H1 (cell line): Measurements from ENCODE around the gene LMX1A. TPM values are rescaled to one million over a fixed set of nuclear protein-coding genes. Genes with fewer than 3 reads are reported as not detected.

Experiments
- CTCF ChIA-PET: fragments of 300-600 bp; sonication (Branson Sonifier 250); formaldehyde crosslinking; loops from one replicate; lab custom pipeline; 2021; ENCODE audit not compliant: partially characterized antibody; lab: Charles Lee
- POLR2A ChIA-PET: fragments of 300-600 bp; sonication (Branson Sonifier 250); formaldehyde crosslinking; loops from one replicate; lab custom pipeline; 2021; ENCODE audit warnings: inconsistent platforms; ENCODE audit not compliant: partially characterized antibody; lab: Charles Lee
- DNase-seq, 2 experiments: peaks; one replicate each; pipeline versions ENCODE4 v3.0.0 to v3.0.0-alpha.2; 2010 to 2022; ENCODE audit warnings: low spot score in 2 of 2, low read depth in 1 of 2, mixed read lengths in 1 of 2
- FAIRE-seq: peaks from 2 replicates; lab custom pipeline; 2011; peaks lifted over from hg19 to GRCh38; lab: Jason Lieb, UNC
- H2AFZ ChIP-seq: 2 replicates; pipeline ENCODE4 v1.8.1; 2012; ENCODE audit warnings: low read length, inconsistent platforms
- H2AK5ac ChIP-seq: 2 replicates; pipeline ENCODE4 v1.6.1; 2013; ENCODE audit warnings: low read depth, low read length
- H2BK120ac ChIP-seq: replicated peaks from 2 replicates; pipeline ENCODE3; 2013; ENCODE audit warnings: low read depth, low read length, inconsistent platforms
- H2BK12ac ChIP-seq: 2 replicates; pipeline ENCODE4 v1.6.1; 2013; ENCODE audit warnings: low read depth, low read length
- H2BK15ac ChIP-seq: 2 replicates; pipeline ENCODE4 v1.6.1; 2013; ENCODE audit warnings: low read length
- H2BK20ac ChIP-seq: 2 replicates; pipeline ENCODE4 v1.6.1; 2013; ENCODE audit warnings: low read length
- H2BK5ac ChIP-seq: 2 replicates; pipeline ENCODE4 v1.6.1; 2013; ENCODE audit warnings: low read depth, low read length
- H3K14ac ChIP-seq: 2 replicates; pipeline ENCODE4 v1.6.1; 2013; ENCODE audit warnings: inconsistent platforms; ENCODE audit not compliant: insufficient read length
- H3K18ac ChIP-seq: 2 replicates; pipeline ENCODE4 v1.6.1; 2013; ENCODE audit warnings: low read length; ENCODE audit errors: extremely low read depth
- H3K23ac ChIP-seq: 2 replicates; pipeline ENCODE4 v1.6.1; 2013; ENCODE audit warnings: inconsistent platforms; ENCODE audit not compliant: insufficient read length
- H3K23me2 ChIP-seq: 2 replicates; pipeline ENCODE4 v1.6.1; 2013; ENCODE audit warnings: low read depth, low read length
- H3K27ac ChIP-seq: 2 replicates; pipeline ENCODE4 v1.6.1; 2011; ENCODE audit warnings: low read depth, low read length, inconsistent platforms
- H3K27me3 ChIP-seq, 4 experiments: replicated peaks in 1 of 4; 1 replicate in 1 of 4; 2 replicates in 3 of 4; pipeline versions ENCODE4 v1.6.1 to v1.8.1; 2011 to 2013; ENCODE audit warnings: low read length in 3 of 4, mild to moderate bottlenecking in 3 of 4, inconsistent platforms in 2 of 4, mixed read lengths in 2 of 4, moderate library complexity in 1 of 4; ENCODE audit not compliant: control insufficient read depth in 3 of 4, insufficient read depth in 3 of 4; ENCODE audit errors: extremely low read depth in 1 of 4
- H3K36me3 ChIP-seq, 4 experiments: 2 replicates each; pipeline versions ENCODE4 v1.6.1 to v1.8.1; 2011 to 2013; ENCODE audit warnings: mild to moderate bottlenecking in 4 of 4, low read length in 3 of 4, moderate library complexity in 2 of 4, control low read depth in 1 of 4, inconsistent platforms in 1 of 4; ENCODE audit not compliant: insufficient read depth in 4 of 4, control insufficient read depth in 2 of 4
- H3K4ac ChIP-seq: replicated peaks from 2 replicates; pipeline ENCODE3; 2013; ENCODE audit warnings: low read length, low read depth, mixed read lengths, inconsistent platforms; ENCODE audit not compliant: insufficient read length
- H3K4me1 ChIP-seq, 4 experiments: replicated peaks in 1 of 4; 1 replicate in 1 of 4; 2 replicates in 3 of 4; pipeline versions ENCODE4 v1.6.1 to v1.8.1; 2011 to 2013; ENCODE audit warnings: low read length in 3 of 4, inconsistent platforms in 2 of 4, mixed read lengths in 1 of 4; ENCODE audit not compliant: insufficient read depth in 4 of 4, control insufficient read depth in 3 of 4
- H3K4me2 ChIP-seq, 2 experiments: 2 replicates each; pipeline versions ENCODE4 v1.6.1 to v1.8.1; 2011 to 2013; ENCODE audit warnings: low read depth in 2 of 2, low read length in 2 of 2, control low read depth in 1 of 2, inconsistent platforms in 1 of 2, mild to moderate bottlenecking in 1 of 2; ENCODE audit not compliant: insufficient read depth in 1 of 2
- H3K4me3 ChIP-seq, 4 experiments: fragments of 200-600, 300-600 bp in 1 of 4; sonication (generic), shearing (Covaris generic), sonication (Bioruptor Twin) in 1 of 4; 2 replicates each; pipeline versions ENCODE4 v1.5.1 to v1.8.1; 2011 to 2016; ENCODE audit warnings: low read length in 4 of 4, low read depth in 3 of 4, control low read depth in 2 of 4, inconsistent platforms in 2 of 4, mild to moderate bottlenecking in 2 of 4, mixed read lengths in 1 of 4, moderate library complexity in 1 of 4; ENCODE audit not compliant: insufficient read depth in 2 of 4; ENCODE audit errors: extremely low read depth in 1 of 4
- H3K56ac ChIP-seq: replicated peaks from 2 replicates; pipeline ENCODE3; 2013; ENCODE audit warnings: low read depth, mild to moderate bottlenecking, mixed read lengths, low read length, inconsistent platforms; ENCODE audit not compliant: insufficient read length
- H3K79me1 ChIP-seq: 2 replicates; pipeline ENCODE4 v1.6.1; 2013; ENCODE audit warnings: low read depth, low read length, control low read depth
- H3K79me2 ChIP-seq, 2 experiments: 2 replicates each; pipeline versions ENCODE4 v1.6.1 to v1.8.1; 2012 to 2013; ENCODE audit warnings: low read length in 2 of 2, mild to moderate bottlenecking in 2 of 2, inconsistent platforms in 1 of 2; ENCODE audit not compliant: insufficient read depth in 2 of 2, control insufficient read depth in 1 of 2
- H3K9ac ChIP-seq, 4 experiments: replicated peaks in 1 of 4; 1 replicate in 1 of 4; 2 replicates in 3 of 4; pipeline versions ENCODE4 v1.6.1 to v1.8.1; 2011 to 2013; ENCODE audit warnings: low read depth in 3 of 4, low read length in 3 of 4, control low read depth in 2 of 4, mild to moderate bottlenecking in 2 of 4, moderate library complexity in 2 of 4, inconsistent platforms in 1 of 4; ENCODE audit errors: extremely low read depth in 1 of 4
- H3K9me3 ChIP-seq, 2 experiments: 2 replicates each; pipeline versions ENCODE4 v1.6.1 to v1.8.1; 2012 to 2013; ENCODE audit warnings: mild to moderate bottlenecking in 2 of 2, moderate library complexity in 2 of 2, control low read depth in 1 of 2, inconsistent platforms in 1 of 2, low read depth in 1 of 2, low read length in 1 of 2, mixed read lengths in 1 of 2; ENCODE audit not compliant: insufficient read depth in 2 of 2
- H4K20me1 ChIP-seq, 2 experiments: replicated peaks in 1 of 2; 2 replicates each; pipeline versions ENCODE3 to v1.8.1; 2011 to 2013; ENCODE audit warnings: inconsistent platforms in 2 of 2, low read length in 2 of 2, mild to moderate bottlenecking in 1 of 2; ENCODE audit not compliant: insufficient read depth in 2 of 2, control insufficient read depth in 1 of 2
- H4K5ac ChIP-seq: 2 replicates; pipeline ENCODE4 v1.6.1; 2013; ENCODE audit warnings: low read length, low read depth, mixed read lengths, inconsistent platforms; ENCODE audit not compliant: insufficient read length
- H4K8ac ChIP-seq: 2 replicates; pipeline ENCODE4 v1.8.0; 2013; ENCODE audit warnings: mild to moderate bottlenecking, moderate library complexity, low read length, inconsistent platforms; ENCODE audit not compliant: insufficient read depth; ENCODE audit errors: extremely low read depth
- H4K91ac ChIP-seq: replicated peaks from 2 replicates; pipeline ENCODE3; 2013; ENCODE audit warnings: low read length, mixed read lengths, inconsistent platforms; ENCODE audit not compliant: insufficient read length
- BACH1 ChIP-seq: IDR thresholded peaks from 2 replicates; pipeline ENCODE4 v1.6.1; 2012; ENCODE audit warnings: low read length, improper control_type of control experiment
- BCL11A ChIP-seq, 2 experiments: IDR thresholded peaks; one replicate each; pipeline ENCODE4 v1.6.1; 2011; ENCODE audit warnings: low read depth in 2 of 2, low read length in 2 of 2, mild to moderate bottlenecking in 2 of 2
- HDAC2 ChIP-seq, 2 experiments: fragments of 300-600 bp in 1 of 2; sonication (generic) in 1 of 2; IDR thresholded peaks; 2 replicates each; pipeline ENCODE4 v1.6.1; 2011 to 2012; ENCODE audit warnings: low read depth in 2 of 2, low read length in 2 of 2, mild to moderate bottlenecking in 2 of 2, moderate library complexity in 2 of 2, borderline replicate concordance in 1 of 2, inconsistent platforms in 1 of 2
- POLR2AphosphoS5 ChIP-seq: IDR thresholded peaks from 2 replicates; pipeline ENCODE4 v1.6.1; 2011; ENCODE audit warnings: low read depth, low read length
- SP2 ChIP-seq: IDR thresholded peaks from 2 replicates; pipeline ENCODE4 v1.6.1; 2012; ENCODE audit warnings: mild to moderate bottlenecking, low read length, inconsistent platforms
- TAF1 ChIP-seq: IDR thresholded peaks from 2 replicates; pipeline ENCODE4 v1.6.1; 2011; ENCODE audit warnings: mild to moderate bottlenecking, low read depth, low read length
- TBP ChIP-seq: IDR thresholded peaks from 2 replicates; pipeline ENCODE4 v1.6.1; 2011; ENCODE audit warnings: low read depth, low read length, improper control_type of control experiment
- WGBS, 2 experiments: shearing (Covaris generic) in 1 of 2; methylation state at CpG; one replicate each; pipeline versions ENCODE4 v1.1.6 to v1.1.7; 2013 to 2015; ENCODE audit warnings: low lambda C conversion rate in 2 of 2, mixed read lengths in 2 of 2, inconsistent platforms in 1 of 2, low coverage in 1 of 2, missing lambda C conversion rate in 1 of 2; ENCODE audit not compliant: insufficient replicate concordance in 2 of 2, insufficient coverage in 1 of 2, insufficient read length in 1 of 2; ENCODE audit errors: extremely low coverage in 1 of 2, missing lambda C conversion rate in 1 of 2; 5-methylcytosine and 5-hydroxymethylcytosine counted together
- polyA plus RNA-seq, 7 experiments: library from polyadenylated mRNA; depleted of rRNA in 3 of 7; stranded (reverse) in 5 of 7; unstranded in 2 of 7; fragments of >200 nt in 5 of 7; fragments of 200-250 nt in 2 of 7; gene quantifications; 1 replicate in 5 of 7; 2 replicates in 1 of 7; 4 replicates in 1 of 7; pipeline versions ENCODE4 v1.2.1 to v1.2.3, GENCODE V29; 2011 to 2013; ENCODE audit warnings: missing spikeins in 2 of 7, mixed read lengths in 2 of 7
- total RNA-seq: library from RNA; stranded (reverse); fragmentation: NEBNext Ultra II Directional; extraction: Animal tissue kit (Norgen Biotek cat#: 25700); gene quantifications from 2 replicates; pipeline ENCODE4 v1.2.1, GENCODE V29; 2021

LMX1A gene
- total and polyA plus RNA-seq, 2 of the 8 experiments (the other 6 are each of a cell fraction or from before 2014, with no cell fraction given) = not detected

GRCh38 chr1:165168467-165168866 lies 188.0 kb downstream of the LMX1A start:
- no peak overlapping the region for H3K9ac ChIP-seq
- H4K5ac ChIP-seq = no peak overlapping the region
- TF ChIP-seq HDAC2 (IDR thresholded peaks at IDR 0.05; ENCODE audit: borderline replicate concordance in 1 of 2, low read depth in 2 of 2, low read length in 2 of 2) (no peak), TAF1 (no peak), BACH1 (no peak), TBP (no peak), BCL11A (IDR thresholded peaks at IDR 0.05; ENCODE audit: low read depth in 2 of 2, low read length in 2 of 2) (no peak), SP2 (no peak), POLR2AphosphoS5 (no peak)
- TF ChIP-seq, all 59 proteins: peak for 0
- no peak overlapping the region for H2AK5ac ChIP-seq
- H2BK20ac ChIP-seq = no peak overlapping the region
- no peak overlapping the region for H2BK12ac ChIP-seq
- H3K9me3 ChIP-seq = no peaks in the 10 kb centered on the region
- no peak overlapping the region for H3K18ac ChIP-seq
- CTCF ChIA-PET = interaction anchor here (2.0 kb wide), 1 partner anchor 201 kb away, joined by 5 read pairs; no protein-coding TSS in a partner anchor
- no peak overlapping the region for H2BK15ac ChIP-seq
- H3K23me2 ChIP-seq = no peaks in the 10 kb centered on the region
- H3K4me3 ChIP-seq = no peak overlapping the region
- H3K79me1 ChIP-seq = no peaks in the 10 kb centered on the region
- FAIRE-seq (no peak), DNase-seq (no peak)
- H3K56ac ChIP-seq = no peak overlapping the region
- no peaks in the 10 kb centered on the region for H4K20me1 ChIP-seq
- no peak overlapping the region; the same call in 1 of the 2 replicates for H4K8ac ChIP-seq
- no peak overlapping the region for H3K14ac ChIP-seq
- H3K36me3 ChIP-seq = no peaks in the 10 kb centered on the region
- H3K4ac ChIP-seq = no peak overlapping the region
- no peaks in the 10 kb centered on the region for H3K27me3 ChIP-seq
- no peak overlapping the region for H4K91ac ChIP-seq
- H3K79me2 ChIP-seq = no peaks in the 10 kb centered on the region
- no peak overlapping the region for H3K23ac ChIP-seq
- no peaks in the 10 kb centered on the region for H3K4me1 ChIP-seq
- H3K27ac ChIP-seq = no peak overlapping the region
- no peak overlapping the region for H2AFZ ChIP-seq
- no peak overlapping the region for H2BK120ac ChIP-seq
- no peak overlapping the region for H3K4me2 ChIP-seq
- H2BK5ac ChIP-seq = no peak overlapping the region
- POLR2A ChIA-PET = no interaction called here
- 87% methylated on average over 4 of the region's 4 CpGs; no CpG with 5 or more reads in 1 of the 2 experiments for WGBS, 2 experiments
